GM19395 (cell line): Measurements from ENCODE around the gene PPT2.
"Not testable (repeated sequence)": the region's sequence is repeated elsewhere in the genome, so short reads cannot be mapped to it uniquely, and the experiment has no call there.

Experiments used
- ATAC-seq: cut with Tn5 transposase; IDR thresholded peaks from one replicate; pipeline ENCODE4 v1.9.1; 2021; ENCODE audit warnings: mild to moderate bottlenecking, moderate library complexity; ENCODE audit not compliant: unreplicated experiment

The PPT2 gene

GRCh38 chr6:32203426-32204267 lies 49.7 kb downstream of the PPT2 start:
- ATAC-seq, result no peak

GRCh38 chr6:32204268-32204715 lies 50.4 kb downstream of the PPT2 start:
- ATAC-seq, result no peak

- ATAC-seq, result no peak
Measured at GRCh38 chr6:32208996-32209395, 55.1 kb downstream of the PPT2 start.

- no peak for ATAC-seq
Measured at GRCh38 chr6:32210191-32210601, 56.3 kb downstream of the PPT2 start.

- not testable (repeated sequence) for ATAC-seq
Measured at GRCh38 chr6:32211432-32211831, 57.5 kb downstream of the PPT2 start.

GRCh38 chr6:32212076-32212760 lies 58.3 kb downstream of the PPT2 start:
- ATAC-seq, result no peak
